Measurements from ENCODE around the gene TTC28. TPM values are rescaled to one million over a fixed set of nuclear protein-coding genes. Genes with fewer than 3 reads are reported as not detected.
"Not testable (repeated sequence)": the region's sequence is repeated elsewhere in the genome, so short reads cannot be mapped to it uniquely, and the experiment has no call there.

TTC28 gene
- total RNA-seq, 1 donor = 55.8 TPM

GRCh38 chr22:28669387-28669786, 10.3 kb downstream of the TTC28 start:
- no peak for TF ChIP-seq CTCF (IDR thresholded peaks at IDR 0.05; ENCODE audit: insufficient read depth, low read length)
- H3K4me3 ChIP-seq (ENCODE audit: low read depth, low read length) = no peak overlapping the region
- DNase-seq (ENCODE audit: low read depth) = no peak

GRCh38 chr22:28663569-28663942, 16.1 kb downstream of the TTC28 start:
- not testable (repeated sequence) for DNase-seq (ENCODE audit: low read depth)

GRCh38 chr22:28658448-28658847, 21.2 kb downstream of the TTC28 start:
- DNase-seq (ENCODE audit: low read depth) = no peak
- no peak overlapping the region for H3K4me3 ChIP-seq (ENCODE audit: low read depth, low read length)
- no peak for TF ChIP-seq CTCF (IDR thresholded peaks at IDR 0.05; ENCODE audit: insufficient read depth, low read length)

More at GRCh38 chr22:28663569-28663942, 16.1 kb downstream of the TTC28 start:
- H3K4me3 ChIP-seq (ENCODE audit: low read depth, low read length) = not testable (repeated sequence)

- H3K4me3 ChIP-seq (ENCODE audit: low read depth, low read length) = no peak overlapping the region
- DNase-seq (ENCODE audit: low read depth) = no peak
- TF ChIP-seq CTCF (IDR thresholded peaks at IDR 0.05; ENCODE audit: insufficient read depth, low read length) = no peak
Observed at GRCh38 chr22:28656181-28656580, 23.5 kb downstream of the TTC28 start.

GRCh38 chr22:28650463-28650862, 29.2 kb downstream of the TTC28 start:
- no peak overlapping the region for H3K4me3 ChIP-seq (ENCODE audit: low read depth, low read length)
- TF ChIP-seq CTCF (IDR thresholded peaks at IDR 0.05; ENCODE audit: insufficient read depth, low read length) = no peak

GRCh38 chr22:28648792-28649191, 30.8 kb downstream of the TTC28 start:
- DNase-seq (ENCODE audit: low read depth) = no peak
- no peak for TF ChIP-seq CTCF (IDR thresholded peaks at IDR 0.05; ENCODE audit: insufficient read depth, low read length)
- no peak overlapping the region for H3K4me3 ChIP-seq (ENCODE audit: low read depth, low read length)

More at GRCh38 chr22:28650463-28650862, 29.2 kb downstream of the TTC28 start:
- no peak for DNase-seq (ENCODE audit: low read depth)

GRCh38 chr22:28647216-28647615, 32.4 kb downstream of the TTC28 start:
- no peak for DNase-seq (ENCODE audit: low read depth)
- no peak for TF ChIP-seq CTCF (IDR thresholded peaks at IDR 0.05; ENCODE audit: insufficient read depth, low read length)
- H3K4me3 ChIP-seq (ENCODE audit: low read depth, low read length) = no peak overlapping the region

All from fibroblast of the aortic adventitia (primary cell).